ENCODE measurements around the gene CRX.
"Not testable (repeated sequence)": the region's sequence is repeated elsewhere in the genome, so short reads cannot be mapped to it uniquely, and the experiment has no call there.

GRCh38 chr19:47789811-47790210 is 31.9 kb upstream of the CRX start:
- not testable (repeated sequence) for TF ChIP-seq POLR2A, CTCF (IDR thresholded peaks at IDR 0.05)

Measured in prostate gland (tissue), 2 donors.